ENCODE data around the gene GALP. TPM values are rescaled to one million over a fixed set of nuclear protein-coding genes. Genes with fewer than 3 reads are reported as not detected.
A peak's percentile ranks its signal among the peaks of the same experiment; 100 is the strongest.
"Not testable (repeated sequence)": the region's sequence is repeated elsewhere in the genome, so short reads cannot be mapped to it uniquely, and the experiment has no call there.

GALP gene
- polyA plus RNA-seq, 4 donors = not detected

DNA sequence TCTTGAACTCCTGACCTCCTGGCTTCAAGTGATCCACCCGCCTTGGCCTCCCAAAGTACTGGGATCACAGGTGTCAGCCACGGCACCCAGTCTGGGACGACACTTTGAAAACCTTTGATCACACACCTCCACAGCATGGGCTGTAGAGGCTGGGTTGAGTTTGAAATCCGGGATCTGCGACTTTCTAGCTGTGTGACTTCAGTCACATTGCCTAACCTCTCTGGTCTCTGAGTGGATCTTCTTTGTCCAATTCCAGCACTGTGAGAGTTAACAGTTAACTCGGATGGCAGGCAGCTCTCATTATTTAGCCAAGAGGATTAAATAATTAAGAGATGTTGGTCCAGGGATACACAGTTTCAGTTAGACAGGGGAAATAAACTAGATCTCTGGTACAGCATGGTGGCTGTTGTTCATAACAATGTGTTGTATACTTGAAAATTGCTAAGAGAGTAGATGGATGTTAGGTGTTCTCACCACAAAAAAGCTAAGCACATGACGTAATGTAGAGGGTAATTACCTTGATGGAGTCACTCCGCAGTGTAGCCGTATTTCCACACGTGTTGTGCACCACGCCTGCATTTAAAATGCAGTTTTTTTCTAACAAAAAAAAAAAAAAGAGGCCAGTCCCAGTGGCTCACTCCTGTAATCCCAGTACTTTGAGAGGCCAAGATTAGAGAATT lies 1.9 kb downstream of the GALP start:
- DNase-seq (ENCODE audit: low read depth in 4 of 4, low spot score in 2 of 4) = no peak

DNA sequence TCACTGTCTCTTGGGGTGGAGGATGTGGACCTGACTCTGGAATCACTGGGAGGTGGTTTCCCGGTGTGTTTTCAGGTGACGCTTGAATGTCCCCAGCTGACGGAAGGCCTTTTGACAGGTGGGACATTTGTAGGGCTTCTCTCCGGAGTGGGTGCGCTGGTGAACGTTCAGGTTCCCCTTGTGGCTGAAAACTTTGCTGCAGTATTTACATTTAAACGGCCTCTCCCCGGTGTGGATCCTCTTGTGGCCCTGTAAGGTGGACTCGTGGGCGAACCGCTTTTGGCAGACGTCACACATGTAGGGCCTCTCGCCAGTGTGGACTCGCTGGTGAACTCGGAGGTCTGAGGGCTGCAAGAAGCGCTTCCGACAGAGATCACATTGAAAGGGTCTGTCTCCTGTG lies 14.0 kb downstream of the GALP start:
- DNase-seq (ENCODE audit: low read depth in 4 of 4, low spot score in 2 of 4) = no peak

DNA sequence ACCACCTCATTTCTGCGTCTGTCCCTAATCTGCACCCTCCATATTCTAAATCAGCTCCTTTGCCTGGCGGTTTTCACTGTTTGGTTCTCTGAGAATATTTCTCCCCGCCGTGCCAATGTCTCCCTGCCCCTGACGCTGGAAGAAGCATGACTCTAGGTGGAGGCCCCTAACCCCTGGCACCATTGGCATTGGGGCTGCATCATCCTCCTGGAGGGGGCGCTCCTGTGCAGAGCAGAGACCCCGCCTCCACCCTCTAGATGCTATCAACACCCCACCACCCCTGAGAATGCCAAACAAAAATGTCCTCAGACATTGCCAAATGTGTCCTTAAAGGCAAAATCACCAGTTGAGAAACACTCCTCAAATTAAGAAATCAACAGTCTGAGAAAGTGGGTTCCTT lies 15.3 kb downstream of the GALP start:
- no peak for DNase-seq (ENCODE audit: low read depth in 4 of 4, low spot score in 2 of 4)

DNA sequence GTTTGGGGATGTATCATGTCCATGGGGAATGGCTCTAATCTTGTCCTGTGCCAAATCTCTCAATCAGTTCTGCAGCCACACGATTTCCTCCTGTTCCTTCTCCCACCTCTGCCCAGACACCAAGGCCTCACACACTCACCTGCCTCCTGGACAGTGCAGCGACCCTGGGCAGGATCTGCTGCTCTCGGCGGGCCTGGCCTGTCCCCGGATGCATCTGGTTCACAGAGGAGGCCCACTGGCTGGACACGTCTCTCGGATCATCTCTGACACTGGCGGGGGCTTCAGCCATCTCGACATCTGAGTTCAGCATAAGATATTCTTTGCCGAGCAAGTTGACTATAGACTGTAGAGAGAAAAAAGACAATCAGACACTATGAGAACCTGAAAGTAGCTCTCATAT lies 15.9 kb downstream of the GALP start:
- DNase-seq (ENCODE audit: low read depth in 4 of 4, low spot score in 2 of 4) = no peak

DNA sequence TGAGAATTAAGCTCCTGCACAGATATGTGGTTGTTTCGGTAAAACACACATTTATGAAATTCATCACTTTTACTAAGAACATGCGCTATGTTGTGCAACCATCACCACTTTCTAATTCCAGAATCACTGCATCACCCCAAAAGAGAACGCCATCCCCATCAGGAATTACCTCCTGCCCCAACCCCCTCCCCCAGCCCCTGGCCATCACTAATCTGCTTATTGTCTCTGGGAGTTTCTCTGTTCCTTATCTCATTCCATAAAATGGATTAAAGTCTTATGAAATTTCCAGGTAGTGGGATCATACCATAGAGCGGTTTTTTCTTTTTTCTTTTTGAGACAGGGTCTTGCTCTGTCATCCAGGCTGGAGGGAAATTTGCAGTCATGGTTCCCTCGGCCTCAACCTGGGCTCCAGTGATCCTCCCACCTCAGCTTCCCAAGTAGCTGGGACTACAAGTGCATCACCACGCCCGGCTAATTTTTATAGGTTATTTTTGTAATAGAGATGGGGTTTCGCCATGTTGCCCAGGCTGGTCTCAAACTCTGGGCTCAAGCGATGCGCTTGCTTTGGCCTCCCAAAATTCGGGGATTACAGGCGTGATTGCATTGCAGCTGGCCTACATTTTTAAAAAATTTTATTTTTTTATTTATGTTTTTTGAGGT lies 18.3 kb downstream of the GALP start:
- DNase-seq (ENCODE audit: low read depth in 4 of 4, low spot score in 2 of 4) = no peak

DNA sequence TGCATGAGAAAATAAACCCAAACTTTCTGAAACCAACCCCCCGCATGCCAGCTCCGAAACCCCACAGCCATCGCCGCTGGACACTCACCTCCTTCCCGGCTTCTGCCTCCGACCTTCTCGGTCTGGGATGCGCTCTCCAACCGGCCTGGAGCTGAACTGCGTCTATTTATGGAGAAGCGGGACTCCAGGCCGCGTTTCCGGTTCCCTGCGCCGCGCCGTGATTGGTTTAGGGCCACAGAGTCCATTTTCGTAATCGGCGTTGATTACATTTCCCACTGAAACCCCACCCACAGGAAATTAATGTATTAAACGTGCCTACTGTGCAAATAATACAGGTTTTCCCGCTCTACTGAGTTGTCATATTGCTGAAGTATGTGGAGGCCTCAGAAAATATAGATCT lies 21.8 kb downstream of the GALP start, which contains the start of gene ZSCAN5B:
TSS of gene ZSCAN5B (minus strand) at position 138 of the 400 bp plus-strand sequence. CDS start 4,731 bp downstream, outside the sequence.
- DNase-seq (ENCODE audit: low read depth in 4 of 4, low spot score in 2 of 4) = not testable (repeated sequence)

DNA sequence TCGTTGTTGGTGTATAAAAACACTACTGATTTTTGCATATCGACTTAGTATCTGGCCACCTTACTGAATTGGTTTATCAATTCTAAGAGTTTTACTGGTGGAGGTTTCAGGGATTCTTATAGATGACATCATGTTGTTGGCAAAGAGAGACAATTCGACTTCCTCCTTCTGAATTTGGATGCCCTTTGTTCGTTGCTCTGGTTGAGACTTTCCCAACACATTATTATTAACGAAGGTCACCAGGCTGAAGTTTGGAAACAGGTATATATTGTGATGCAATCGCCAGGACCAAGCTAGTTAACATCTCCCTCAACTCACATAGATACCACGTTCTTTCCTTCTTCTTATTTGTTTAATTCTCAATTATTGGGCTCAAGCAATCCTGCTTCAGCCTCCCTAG lies 23.9 kb downstream of the GALP start:
- DNase-seq (ENCODE audit: low read depth in 4 of 4, low spot score in 2 of 4) = no peak

DNA sequence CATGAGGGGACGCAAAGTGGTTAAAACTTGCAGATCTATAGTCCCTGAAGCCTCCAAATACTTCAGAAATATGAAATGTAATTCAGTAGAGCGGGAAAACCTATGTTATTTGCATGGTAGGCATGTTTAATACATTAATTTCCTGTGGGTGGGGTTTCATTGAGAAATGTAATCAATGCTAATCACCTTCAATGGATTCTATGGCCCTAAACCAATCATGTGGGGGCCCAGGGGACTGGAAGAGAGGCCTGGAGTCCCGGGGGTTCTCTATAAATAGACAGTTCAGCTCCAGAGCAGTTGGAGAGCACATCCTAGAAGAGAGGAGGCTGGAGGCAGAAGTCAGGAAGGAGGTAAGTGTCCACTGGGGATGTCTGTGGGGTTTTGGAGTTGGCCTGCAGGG lies 26.2 kb downstream of the GALP start, which contains the start of gene ZSCAN5C:
TSS of gene ZSCAN5C (plus strand) at position 301 of the 400 bp plus-strand sequence. CDS start 3,641 bp downstream, outside the sequence.
- DNase-seq (ENCODE audit: low read depth in 4 of 4, low spot score in 2 of 4) = no peak

DNA sequence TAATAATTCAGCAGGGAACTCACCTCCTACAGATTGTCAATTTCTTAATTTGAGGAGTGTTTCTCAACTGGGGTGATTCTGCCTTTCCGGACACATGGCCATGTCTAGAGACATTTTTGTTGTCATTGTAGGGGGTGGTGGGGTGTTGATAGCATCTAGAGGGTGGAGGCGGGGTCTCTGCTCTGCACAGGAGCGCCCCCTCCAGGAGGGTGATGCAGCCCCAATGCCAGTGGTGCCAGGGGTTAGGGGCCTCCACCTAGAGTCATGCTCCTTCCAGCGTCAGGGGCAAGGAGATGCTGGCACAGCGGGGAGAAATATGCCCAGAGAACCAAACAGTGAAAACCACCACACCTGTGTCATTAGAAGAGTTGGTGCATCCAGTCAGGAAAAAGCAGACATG lies 31.8 kb downstream of the GALP start:
- DNase-seq (ENCODE audit: low read depth in 4 of 4, low spot score in 2 of 4) = not testable (repeated sequence)

DNA sequence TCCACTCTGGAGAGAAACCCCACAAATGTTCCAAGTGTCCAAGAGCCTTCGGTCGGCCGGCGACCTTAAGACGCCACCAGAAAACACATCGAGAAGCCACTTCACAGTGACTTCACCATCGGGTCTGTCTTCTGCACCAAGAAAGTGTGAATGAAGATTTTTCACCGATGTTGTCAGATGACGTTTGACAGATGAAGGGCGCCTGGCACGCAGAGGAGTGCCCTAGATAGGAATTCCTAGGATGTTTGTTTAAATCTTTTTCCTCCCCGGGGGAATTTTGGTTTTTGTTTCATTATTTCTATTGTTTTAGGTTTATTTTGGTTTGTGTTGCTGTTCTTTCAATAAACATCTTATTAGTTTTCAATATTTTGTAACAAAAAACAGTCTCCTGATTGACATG lies 33.3 kb downstream of the GALP start:
- no peak for DNase-seq (ENCODE audit: low read depth in 4 of 4, low spot score in 2 of 4)

DNA sequence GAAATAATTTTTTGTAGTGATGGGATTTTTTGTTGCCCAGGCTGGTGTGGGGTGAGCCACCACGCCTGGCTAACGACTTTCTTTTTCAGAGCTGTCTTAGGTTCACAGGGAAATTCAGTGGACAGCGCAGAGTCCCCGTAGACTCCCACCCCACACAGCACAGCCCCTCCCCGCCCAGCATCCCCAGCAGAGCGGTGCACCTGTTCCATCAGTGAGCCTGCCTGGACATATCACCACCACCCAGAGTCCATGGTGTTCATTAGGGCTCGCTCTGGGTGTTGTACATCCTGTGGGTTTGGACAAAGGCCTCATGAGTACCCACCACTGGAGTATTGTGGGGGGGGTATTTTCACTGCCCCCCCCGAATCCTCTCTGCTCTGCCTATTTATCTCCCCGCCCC lies 34.2 kb downstream of the GALP start:
- DNase-seq (ENCODE audit: low read depth in 4 of 4, low spot score in 2 of 4) = not testable (repeated sequence)

DNA sequence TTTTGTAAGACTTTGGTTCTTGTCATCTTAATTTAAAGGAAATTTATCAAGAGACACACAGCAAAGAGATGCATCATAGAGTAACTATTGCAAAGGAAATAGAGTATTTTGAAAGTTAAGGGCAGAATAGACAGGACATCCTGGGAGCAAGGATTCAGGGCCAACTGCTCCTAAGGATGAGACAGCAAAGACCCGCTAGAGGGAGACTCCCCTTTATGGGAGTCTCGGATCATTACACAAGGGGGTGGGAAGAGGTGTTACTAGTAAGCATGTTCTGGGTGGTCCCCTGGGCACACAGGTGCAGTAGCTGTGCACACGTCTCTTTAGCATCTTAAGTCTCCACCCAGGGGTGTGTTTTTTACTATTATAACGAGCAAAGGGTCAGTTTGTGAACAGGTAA lies 35.9 kb downstream of the GALP start:
- no peak for DNase-seq (ENCODE audit: low read depth in 4 of 4, low spot score in 2 of 4)

DNA sequence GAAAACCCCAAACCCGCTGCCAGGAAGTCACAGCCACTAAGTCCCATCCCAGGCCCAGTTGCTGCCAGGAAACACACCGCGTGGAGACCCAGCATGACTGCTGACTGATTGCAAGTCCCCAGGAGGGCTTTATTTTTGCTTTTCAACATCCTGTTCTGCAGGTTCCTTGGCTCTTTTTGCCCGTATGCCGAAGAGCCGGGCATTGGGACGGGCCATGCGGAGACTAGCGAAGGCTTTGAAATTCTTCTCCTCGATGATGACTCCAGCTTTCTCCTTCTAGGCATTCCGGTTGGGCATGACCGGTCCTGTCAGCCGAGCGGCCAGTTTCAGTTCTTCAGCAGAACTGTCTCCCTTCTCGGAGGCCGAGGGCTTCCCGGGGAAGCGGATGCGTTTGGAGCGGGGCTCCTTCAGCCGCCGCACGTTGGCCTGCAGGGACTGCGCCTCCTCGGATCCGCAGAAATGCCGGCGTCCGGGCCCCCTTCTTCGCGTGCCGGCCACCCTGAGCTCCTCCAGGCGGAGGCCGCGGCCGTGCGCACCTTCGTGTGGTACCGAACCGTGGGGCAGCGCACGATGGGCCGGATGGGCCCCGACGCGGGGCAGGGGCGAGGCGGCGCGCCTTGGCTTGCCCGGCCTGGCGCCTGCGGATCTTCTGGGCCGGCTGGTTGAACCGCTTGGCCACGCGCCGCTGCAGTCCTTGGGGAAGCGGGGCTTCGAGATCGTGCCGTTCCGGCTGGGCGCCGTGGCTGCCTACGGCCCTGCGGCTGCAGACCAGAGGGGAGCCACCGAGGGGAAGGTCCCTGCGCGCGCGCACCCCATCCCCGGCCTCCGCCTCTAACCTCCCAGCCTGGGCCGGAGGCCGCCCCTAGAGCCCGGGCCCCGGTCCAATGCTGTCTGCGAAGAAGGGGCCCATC lies 41.5 kb downstream of the GALP start:
- DNase-seq (ENCODE audit: low read depth in 4 of 4, low spot score in 2 of 4) = peak in 2 of 4 donors; percentile 13 to 14

DNA sequence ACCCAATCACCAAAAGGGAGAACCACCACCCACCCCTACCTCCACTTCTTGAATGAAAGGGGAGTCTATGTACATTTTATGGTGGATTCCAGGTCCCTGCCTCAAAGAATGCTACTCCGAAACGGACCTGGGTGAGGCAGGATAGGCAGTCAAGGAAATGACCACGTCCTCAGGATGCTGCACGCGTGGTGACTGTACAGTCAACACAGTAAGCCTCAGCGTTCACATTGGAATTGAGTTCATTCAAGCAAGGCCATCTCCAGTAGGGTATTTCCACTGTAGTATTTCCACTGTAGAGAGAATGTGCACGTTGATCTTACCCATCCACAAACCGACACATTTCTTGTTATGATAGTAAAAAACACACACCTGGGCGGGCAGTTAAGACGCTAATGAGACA lies 43.2 kb downstream of the GALP start:
- DNase-seq (ENCODE audit: low read depth in 4 of 4, low spot score in 2 of 4) = no peak

DNA sequence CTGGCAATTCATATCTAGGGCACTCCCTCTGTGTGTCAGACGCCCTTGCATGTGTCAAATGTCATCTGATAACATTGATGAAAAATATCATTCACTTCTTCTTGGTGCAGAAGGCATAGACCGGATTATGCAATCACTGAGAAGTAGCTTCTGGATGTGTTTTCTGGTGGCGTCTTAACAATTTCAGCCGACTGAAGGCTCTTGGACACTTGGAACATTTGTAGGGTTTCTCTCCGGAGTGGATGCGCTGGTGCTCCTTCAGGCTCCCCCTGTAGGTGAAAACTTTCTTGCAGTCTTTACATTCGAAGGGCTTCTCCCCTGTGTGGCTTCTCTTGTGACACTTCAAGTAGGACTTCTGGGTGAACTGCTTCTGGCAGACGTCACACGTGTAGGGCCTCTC lies 45.6 kb downstream of the GALP start:
- not testable (repeated sequence) for DNase-seq (ENCODE audit: low read depth in 4 of 4, low spot score in 2 of 4)

DNA sequence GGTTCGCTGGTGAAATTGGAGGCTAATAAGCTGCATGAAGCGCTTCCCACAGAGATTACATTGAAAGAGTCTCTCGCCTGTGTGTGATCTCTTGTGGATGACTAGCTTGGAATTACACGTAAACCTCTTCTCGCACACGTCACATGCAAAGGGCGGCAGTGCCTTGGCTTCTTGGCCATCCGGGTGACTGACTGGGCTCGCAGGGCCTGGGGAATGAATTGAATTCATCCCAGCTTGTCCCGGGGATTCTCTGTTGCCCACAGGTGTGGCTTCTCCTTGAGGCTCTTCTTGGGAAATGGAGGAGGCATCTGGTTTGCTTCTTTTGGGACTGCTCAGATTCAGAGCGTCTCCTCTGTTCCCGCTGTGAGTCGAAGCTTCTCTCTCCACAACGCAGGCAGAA lies 46.0 kb downstream of the GALP start:
- DNase-seq (ENCODE audit: low read depth in 4 of 4, low spot score in 2 of 4) = no peak

DNA sequence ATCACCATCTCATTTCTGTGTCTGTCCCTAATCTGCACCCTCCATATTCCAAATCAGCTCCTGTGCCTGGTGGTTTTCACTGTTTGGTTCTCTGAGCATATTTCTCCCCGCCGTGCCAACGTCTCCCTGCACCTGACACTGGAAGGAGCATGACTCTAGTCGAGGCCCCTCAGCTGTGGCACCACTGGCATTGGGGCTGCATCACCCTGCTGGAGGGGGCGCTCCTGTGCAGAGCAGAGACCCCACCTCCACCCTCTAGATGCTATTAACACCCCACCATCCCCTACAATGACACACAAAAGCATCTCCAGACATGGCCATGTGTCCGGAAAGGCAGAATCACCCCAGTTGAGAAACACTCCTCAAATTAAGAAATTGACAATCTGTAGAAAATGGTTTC lies 47.1 kb downstream of the GALP start:
- no peak for DNase-seq (ENCODE audit: low read depth in 4 of 4, low spot score in 2 of 4)

DNA sequence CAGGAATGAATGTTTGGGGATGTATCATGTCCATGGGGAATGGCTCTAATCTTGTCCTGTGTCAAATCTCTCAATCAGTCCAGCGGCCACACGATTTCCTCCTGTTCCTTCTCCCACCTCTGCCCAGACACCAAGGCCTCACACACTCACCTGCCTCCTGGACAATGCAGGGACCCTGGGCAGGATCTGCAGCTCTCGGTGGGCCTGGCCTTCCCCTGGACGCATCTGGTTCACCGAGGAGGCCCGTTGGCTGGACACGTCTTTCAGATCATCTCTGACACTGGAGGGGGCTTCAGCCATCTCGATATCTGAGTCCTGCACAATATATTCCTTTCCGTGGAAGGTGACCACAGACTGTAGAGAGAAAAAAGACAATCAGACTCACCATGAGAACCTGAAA lies 47.7 kb downstream of the GALP start:
- DNase-seq (ENCODE audit: low read depth in 4 of 4, low spot score in 2 of 4) = no peak
